ENCODE data around the gene LPAR5.
A peak's percentile ranks its signal among the peaks of the same experiment; 100 is the strongest.

Gene LPAR5

DNA sequence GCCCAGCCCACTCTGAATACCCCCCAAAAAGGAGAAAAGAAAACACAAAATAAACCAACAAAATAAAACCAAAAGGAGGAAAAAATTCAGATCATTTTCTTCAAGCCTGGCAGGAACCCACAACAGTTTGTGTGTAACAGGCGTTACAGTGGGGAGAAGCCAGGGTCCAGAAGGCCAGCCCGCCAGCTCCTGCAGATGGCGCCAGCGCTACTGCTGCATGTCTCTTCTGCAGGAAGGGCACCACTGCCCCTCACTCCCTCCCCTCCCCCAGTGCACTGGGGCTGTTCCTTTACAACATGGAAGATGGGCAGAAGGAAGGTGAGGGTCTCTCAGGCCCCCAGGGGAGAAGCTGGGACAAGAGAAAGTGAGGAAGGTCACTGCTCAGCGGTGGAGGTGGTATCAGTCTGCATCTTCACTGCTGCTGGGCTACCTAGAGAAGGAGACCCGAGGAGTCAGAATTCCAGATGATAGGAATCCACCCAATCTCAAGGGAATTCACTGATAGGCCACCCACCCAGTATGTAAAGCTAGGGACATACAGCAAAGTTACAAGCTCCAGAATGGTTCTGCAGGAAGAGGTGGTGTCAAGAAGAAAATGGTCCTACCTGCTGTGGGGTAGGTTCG, 65.4 kb downstream of the LPAR5 start:
- no CpG with 5 or more reads among the region's 7 CpGs for WGBS (ENCODE audit: extremely low coverage, insufficient coverage, low lambda C conversion rate)
- peaks cover 14% of the 10 kb centered on the region for H3K79me1 ChIP-seq (ENCODE audit: low read length)
- peaks cover 18% of the 10 kb centered on the region for H3K79me2 ChIP-seq (ENCODE audit: control insufficient read depth, insufficient read depth, low read length)
- no peak overlapping the region for H3K56ac ChIP-seq (ENCODE audit: low read length)
- H3K36me3 ChIP-seq (ENCODE audit: control insufficient read depth, insufficient read depth, low read length) = peaks cover 12% of the 10 kb centered on the region
- no peak overlapping the region for H2BK15ac ChIP-seq (replicated peaks; ENCODE audit: low read depth)
- no peaks in the 10 kb centered on the region for H3K4me1 ChIP-seq (ENCODE audit: control insufficient read depth, low read depth, low read length)
- H3K4me2 ChIP-seq (ENCODE audit: low read length) = no peak overlapping the region
- no peak overlapping the region for H3K4me3 ChIP-seq (ENCODE audit: low read length)
- H3K27me3 ChIP-seq (ENCODE audit: insufficient read depth, low read length, poor library complexity) = no peaks in the 10 kb centered on the region
- no peak overlapping the region for H2BK120ac ChIP-seq (ENCODE audit: low read depth, low read length)
- H3K23ac ChIP-seq (ENCODE audit: low read length) = no peak overlapping the region
- no peak overlapping the region for H3K4ac ChIP-seq (ENCODE audit: low read depth, low read length)
- H4K5ac ChIP-seq (ENCODE audit: low read length) = no peak overlapping the region
- no peak overlapping the region for H3K27ac ChIP-seq (ENCODE audit: low read depth, low read length)
- H3K18ac ChIP-seq (ENCODE audit: low read length) = no peak overlapping the region
- H3K9ac ChIP-seq (ENCODE audit: low read length) = no peak overlapping the region
- DNase-seq = peak; percentile 83
- no peak overlapping the region for H4K8ac ChIP-seq (ENCODE audit: low read depth, low read length)
- no peak overlapping the region for H2AK5ac ChIP-seq (ENCODE audit: low read length)
- H2BK5ac ChIP-seq (ENCODE audit: low read length) = no peak overlapping the region

GRCh38 chr12:6569786-6570185, 66.0 kb downstream of the LPAR5 start:
- Histone ChIP-seq H3K36me3 (ENCODE audit: control insufficient read depth, insufficient read depth, low read length) (peaks cover 12% of the 10 kb centered on the region), H3K4me3 (ENCODE audit: low read length) (no peak overlapping the region), H3K4me2 (ENCODE audit: low read length) (no peak overlapping the region), H2BK5ac (ENCODE audit: low read length) (no peak overlapping the region), H3K79me2 (ENCODE audit: control insufficient read depth, insufficient read depth, low read length) (peaks cover 18% of the 10 kb centered on the region), H3K18ac (ENCODE audit: low read length) (no peak overlapping the region), H3K79me1 (ENCODE audit: low read length) (peaks cover 14% of the 10 kb centered on the region), H3K27ac (ENCODE audit: low read depth, low read length) (no peak overlapping the region), H3K4me1 (ENCODE audit: control insufficient read depth, low read depth, low read length) (no peaks in the 10 kb centered on the region), H3K27me3 (ENCODE audit: insufficient read depth, low read length, poor library complexity) (no peaks in the 10 kb centered on the region), H2BK15ac (replicated peaks; ENCODE audit: low read depth) (no peak overlapping the region), H3K56ac (ENCODE audit: low read length) (no peak overlapping the region), H4K8ac (ENCODE audit: low read depth, low read length) (no peak overlapping the region), H2AK5ac (ENCODE audit: low read length) (no peak overlapping the region), H3K4ac (ENCODE audit: low read depth, low read length) (no peak overlapping the region), H3K9ac (ENCODE audit: low read length) (no peak overlapping the region), H3K23ac (ENCODE audit: low read length) (no peak overlapping the region), H2BK120ac (ENCODE audit: low read depth, low read length) (no peak overlapping the region), H4K5ac (ENCODE audit: low read length) (no peak overlapping the region)
- DNase-seq = no peak
- no CpG with 5 or more reads among the region's 7 CpGs for WGBS (ENCODE audit: extremely low coverage, insufficient coverage, low lambda C conversion rate)

- Histone ChIP-seq H3K36me3 (ENCODE audit: control insufficient read depth, insufficient read depth, low read length) (peaks cover 10% of the 10 kb centered on the region), H3K4me3 (ENCODE audit: low read length) (no peak overlapping the region), H3K9ac (ENCODE audit: low read length) (no peak overlapping the region), H3K79me2 (ENCODE audit: control insufficient read depth, insufficient read depth, low read length) (peaks cover 18% of the 10 kb centered on the region), H3K56ac (ENCODE audit: low read length) (no peak overlapping the region), H2BK120ac (ENCODE audit: low read depth, low read length) (no peak overlapping the region), H2BK5ac (ENCODE audit: low read length) (no peak overlapping the region), H3K27ac (ENCODE audit: low read depth, low read length) (no peak overlapping the region), H3K18ac (ENCODE audit: low read length) (no peak overlapping the region), H2BK15ac (replicated peaks; ENCODE audit: low read depth) (no peak overlapping the region), H4K5ac (ENCODE audit: low read length) (no peak overlapping the region), H3K4me1 (ENCODE audit: control insufficient read depth, low read depth, low read length) (no peaks in the 10 kb centered on the region), H3K4me2 (ENCODE audit: low read length) (no peak overlapping the region), H3K27me3 (ENCODE audit: insufficient read depth, low read length, poor library complexity) (no peaks in the 10 kb centered on the region), H4K8ac (ENCODE audit: low read depth, low read length) (no peak overlapping the region), H3K79me1 (ENCODE audit: low read length) (peaks cover 14% of the 10 kb centered on the region), H2AK5ac (ENCODE audit: low read length) (no peak overlapping the region), H3K4ac (ENCODE audit: low read depth, low read length) (no peak overlapping the region), H3K23ac (ENCODE audit: low read length) (no peak overlapping the region)
- DNase-seq = no peak
- no CpG with 5 or more reads among the region's 12 CpGs for WGBS (ENCODE audit: extremely low coverage, insufficient coverage, low lambda C conversion rate)
Measured at GRCh38 chr12:6569312-6569711, 66.4 kb downstream of the LPAR5 start.

Small RNA genes lying within 50 kb of the gene (small RNA-seq; reads per million reads assigned to genes)
- 51.6 reads per million, percentile 94 among the genes with 10 or more reads in this experiment for gene SCARNA11 (ENCODE audit: insufficient read depth)

Measured in mesendoderm (in vitro differentiated cells).